HCT116 (cell line): Measurements from ENCODE around the gene ACSBG1. TPM values are rescaled to one million over a fixed set of nuclear protein-coding genes. Genes with fewer than 3 reads are reported as not detected.

Experiments
- ATAC-seq: fragments of 200-7000 bp; cut with Tn5 transposase; 2 replicates; pipeline ENCODE4 v1.9.1; 2020; ENCODE audit warnings: mild to moderate bottlenecking, moderate library complexity
- BruUV-seq: library from RNA; stranded (reverse); fragments of 400-500 nt; replicated peaks from 2 replicates; lab custom pipeline; 2021; lab: Mats Ljungman, UMichigan
- CTCF ChIA-PET: fragments of 300-600 bp; sonication (Branson Sonifier 250); formaldehyde crosslinking; loops from one replicate; lab custom pipeline; 2021; ENCODE audit warnings: antibody characterized with exemption; lab: Charles Lee
- POLR2A ChIA-PET: fragments of 300-600, 350-600 bp; sonication (Branson Sonifier 250); formaldehyde crosslinking; loops from one replicate; lab custom pipeline; 2021; ENCODE audit warnings: antibody characterized with exemption; lab: Charles Lee
- RAD21 ChIA-PET, 2 experiments: fragments of 300-600 bp; sonication (Branson Sonifier 250); formaldehyde crosslinking; loops; one replicate each; lab custom pipeline; 2023; ENCODE audit warnings: low total read pairs in 2 of 2; ENCODE audit not compliant: uncharacterized antibody in 2 of 2, unreplicated experiment in 2 of 2, low non-redundant PET in 1 of 2; lab: Charles Lee
- DNase-seq: peaks from one replicate; pipeline ENCODE4 v3.0.0-alpha.2; 2010; ENCODE audit warnings: low read depth, low spot score
- H2AFZ ChIP-seq: fragments of 200-600 bp; shearing (Covaris generic), sonication (generic); 2 replicates; pipeline ENCODE4 v1.6.1; 2017; ENCODE audit warnings: low read depth, mixed run types, mixed read lengths, antibody characterized with exemption, low read length; ENCODE audit not compliant: poor library complexity, severe bottlenecking
- H3K27ac ChIP-seq: 2 replicates; pipeline ENCODE4 v1.5.1; 2012; ENCODE audit warnings: low read depth, low read length
- H3K27me3 ChIP-seq: fragments of 200-600 bp; sonication (generic); 2 replicates; pipeline ENCODE4 v1.6.1; 2016; ENCODE audit warnings: mixed run types, low read length, mixed read lengths; ENCODE audit not compliant: insufficient read depth
- H3K36me3 ChIP-seq, 2 experiments: fragments of 200-500 bp in 1 of 2; fragments of 200-600 bp in 1 of 2; sonication (Bioruptor generic) in 1 of 2; sonication (generic) in 1 of 2; 2 replicates each; pipeline versions ENCODE4 v1.5.1 to v1.6.1; 2014 to 2016; ENCODE audit warnings: low read length in 2 of 2, inconsistent platforms in 1 of 2, mixed read lengths in 1 of 2, mixed run types in 1 of 2; ENCODE audit not compliant: insufficient read depth in 2 of 2, control insufficient read depth in 1 of 2
- H3K4me1 ChIP-seq, 2 experiments: fragments of 200-600 bp in 1 of 2; sonication (generic) in 1 of 2; 2 replicates each; pipeline versions ENCODE4 v1.5.1 to v1.6.1; 2012 to 2017; ENCODE audit warnings: low read length in 2 of 2, inconsistent platforms in 1 of 2, mild to moderate bottlenecking in 1 of 2, mixed read lengths in 1 of 2, mixed run types in 1 of 2, moderate library complexity in 1 of 2; ENCODE audit not compliant: insufficient read depth in 2 of 2, control insufficient read depth in 1 of 2
- H3K4me2 ChIP-seq: fragments of 200-600 bp; sonication (generic); 2 replicates; pipeline ENCODE4 v1.6.1; 2017; ENCODE audit warnings: mixed run types, low read length, mixed read lengths
- H3K4me3 ChIP-seq, 2 experiments: fragments of 200-600 bp in 1 of 2; sonication (generic) in 1 of 2; replicated peaks in 1 of 2; 2 replicates each; pipeline ENCODE4 v1.5.1; 2011 to 2016; ENCODE audit warnings: low read length in 2 of 2, control low read depth in 1 of 2, low read depth in 1 of 2, mild to moderate bottlenecking in 1 of 2, mixed read lengths in 1 of 2, mixed run types in 1 of 2
- H3K79me2 ChIP-seq: fragments of 200-600 bp; sonication (generic); 2 replicates; pipeline ENCODE4 v1.6.1; 2017; ENCODE audit warnings: mild to moderate bottlenecking, mixed run types, low read length, moderate library complexity, mixed read lengths; ENCODE audit not compliant: insufficient read depth
- H3K9ac ChIP-seq: fragments of 200-600 bp; sonication (generic); 2 replicates; pipeline ENCODE4 v1.6.1; 2016; ENCODE audit warnings: low read length, mixed read lengths
- H3K9me2 ChIP-seq: fragments of 200-600 bp; sonication (generic), shearing (Covaris generic); 2 replicates; pipeline ENCODE4 v1.6.1; 2017; ENCODE audit warnings: mixed run types, mild to moderate bottlenecking, moderate library complexity; ENCODE audit not compliant: insufficient read depth
- H3K9me3 ChIP-seq, 2 experiments: fragments of 200-500 bp in 1 of 2; fragments of 200-600 bp in 1 of 2; sonication (Bioruptor generic) in 1 of 2; sonication (generic) in 1 of 2; 2 replicates each; pipeline ENCODE4 v1.6.1; 2014 to 2017; ENCODE audit warnings: low read length in 2 of 2, mixed read lengths in 2 of 2, inconsistent platforms in 1 of 2, low read depth in 1 of 2, mild to moderate bottlenecking in 1 of 2, mixed run types in 1 of 2, moderate library complexity in 1 of 2; ENCODE audit not compliant: control insufficient read depth in 1 of 2, insufficient read depth in 1 of 2
- H4K20me1 ChIP-seq: fragments of 200-600 bp; sonication (generic), shearing (Covaris generic); 2 replicates; pipeline ENCODE4 v1.6.1; 2017; ENCODE audit warnings: mixed run types, mild to moderate bottlenecking, moderate library complexity; ENCODE audit not compliant: insufficient read depth
- CBX3 ChIP-seq: IDR thresholded peaks from 2 replicates; pipeline ENCODE4 v1.6.1; 2012; ENCODE audit warnings: low read depth
- CEBPB ChIP-seq: IDR thresholded peaks from 2 replicates; pipeline ENCODE4 v1.6.1; 2012; ENCODE audit warnings: low read depth
- CTCF ChIP-seq, 3 experiments: fragments of 200-600 bp in 1 of 3; sonication (generic) in 1 of 3; IDR thresholded peaks in 2 of 3; conservative IDR thresholded peaks in 1 of 3; 2 replicates each; pipeline ENCODE4 v1.5.1; 2012 to 2017; ENCODE audit warnings: low read depth in 2 of 3, low read length in 2 of 3, antibody characterized with exemption in 1 of 3, borderline replicate concordance in 1 of 3, control low read depth in 1 of 3, mild to moderate bottlenecking in 1 of 3, mixed read lengths in 1 of 3, mixed run types in 1 of 3, moderate library complexity in 1 of 3; ENCODE audit not compliant: insufficient read depth in 1 of 3
- EGR1 ChIP-seq: IDR thresholded peaks from 2 replicates; pipeline ENCODE4 v1.6.1; 2012; ENCODE audit warnings: low read depth
- ELF1 ChIP-seq: IDR thresholded peaks from 2 replicates; pipeline ENCODE4 v1.6.1; 2012; ENCODE audit warnings: low read depth, borderline replicate concordance
- EZH2 ChIP-seq: fragments of 200-600 bp; sonication (generic); IDR thresholded peaks from 2 replicates; pipeline ENCODE4 v1.6.1; 2017; ENCODE audit warnings: antibody characterized with exemption, mixed run types
- EZH2phosphoT487 ChIP-seq: fragments of 200-600 bp; IDR thresholded peaks from 2 replicates; pipeline ENCODE4 v1.6.1; 2018; ENCODE audit warnings: antibody characterized with exemption, borderline replicate concordance
- JUND ChIP-seq: IDR thresholded peaks from 2 replicates; pipeline ENCODE4 v1.6.1; 2012
- MAX ChIP-seq: IDR thresholded peaks from 2 replicates; pipeline ENCODE4 v1.6.1; 2012
- POLR2A ChIP-seq: IDR thresholded peaks from 2 replicates; pipeline ENCODE4 v1.7.0; 2011; ENCODE audit warnings: borderline replicate concordance; ENCODE audit not compliant: insufficient read depth, insufficient read length; ENCODE audit errors: extremely low read depth
- POLR2AphosphoS5 ChIP-seq: IDR thresholded peaks from 2 replicates; pipeline ENCODE4 v1.6.1; 2011; ENCODE audit warnings: mild to moderate bottlenecking, low read depth, low read length, moderate library complexity
- RAD21 ChIP-seq: IDR thresholded peaks from 2 replicates; pipeline ENCODE4 v1.6.1; 2012; ENCODE audit warnings: low read depth, mild to moderate bottlenecking
- REST ChIP-seq: IDR thresholded peaks from 2 replicates; pipeline ENCODE4 v1.6.1; 2012; ENCODE audit warnings: low read depth
- SIN3A ChIP-seq: IDR thresholded peaks from 2 replicates; pipeline ENCODE4 v1.6.1; 2012; ENCODE audit warnings: low read depth
- SRF ChIP-seq: IDR thresholded peaks from 2 replicates; pipeline ENCODE4 v1.6.1; 2012; ENCODE audit warnings: low read depth
- ZBTB33 ChIP-seq: IDR thresholded peaks from 2 replicates; pipeline ENCODE4 v1.6.1; 2011; ENCODE audit warnings: mild to moderate bottlenecking, low read length, moderate library complexity; ENCODE audit not compliant: insufficient replicate concordance; ENCODE audit errors: extremely low read depth
- ZFX ChIP-seq: fragments of 450-650 bp; IDR thresholded peaks from 2 replicates; pipeline ENCODE4 v1.6.1; 2017
- ZNF274 ChIP-seq: fragments of 200-500 bp; sonication (Bioruptor generic); IDR thresholded peaks from 2 replicates; pipeline ENCODE4 v1.6.1; 2014; ENCODE audit warnings: mild to moderate bottlenecking, low read depth, low read length, inconsistent platforms
- intact Hi-C: fragments of 100-400 bp; cut with micrococcal nuclease; formaldehyde crosslinking; loops from 2 replicates; pipeline ENCODE4 v1.10.0; 2022
- total RNA-seq: library from RNA; stranded (reverse); gene quantifications from one replicate; pipeline ENCODE4 v1.2.1, GENCODE V29; 2021; ENCODE audit not compliant: unreplicated experiment

ACSBG1 gene
- total RNA-seq, 1 experiment from 2014 or later: 0.71 TPM

- no TSS peak for BruUV-seq
- ChIA-PET RAD21 (no interaction called here), CTCF (no interaction called here), POLR2A (no interaction called here)
- TF ChIP-seq SRF (no peak), MAX (no peak), ZNF274 (no peak), JUND (no peak), REST (no peak), ELF1 (no peak), CBX3 (no peak), ZBTB33 (no peak), CEBPB (no peak), POLR2AphosphoS5 (no peak), POLR2A (no peak), EZH2 (no peak), ZFX (no peak), SIN3A (no peak), EGR1 (no peak), RAD21 (no peak), EZH2phosphoT487 (no peak), CTCF (IDR thresholded peaks at IDR 0.05 in 2 of 3, conservative IDR thresholded peaks at IDR 0.05 in 1 of 3; ENCODE audit: borderline replicate concordance in 1 of 3, insufficient read depth in 1 of 3, low read depth in 2 of 3, low read length in 2 of 3) (no peak)
- Histone ChIP-seq H4K20me1 (no peaks in the 10 kb centered on the region), H2AFZ (no peak overlapping the region), H3K27ac (no peak overlapping the region), H3K4me3 (no peak overlapping the region), H3K4me2 (no peak overlapping the region), H3K36me3 (no peaks in the 10 kb centered on the region), H3K27me3 (no peaks in the 10 kb centered on the region), H3K9ac (no peak overlapping the region), H3K79me2 (no peaks in the 10 kb centered on the region), H3K9me2 (no peaks in the 10 kb centered on the region), H3K4me1 (no peaks in the 10 kb centered on the region), H3K9me3 (no peaks in the 10 kb centered on the region)
- intact Hi-C loops: no loop called here
- DNase-seq (no peak), ATAC-seq (no peak)
Measured at GRCh38 chr15:78200276-78200930, 34.0 kb downstream of the ACSBG1 start.
